H1 (cell line): ENCODE data around the gene XDH. TPM values are rescaled to one million over a fixed set of nuclear protein-coding genes. Genes with fewer than 3 reads are reported as not detected.

Source experiments
- polyA plus RNA-seq, 7 experiments: library from polyadenylated mRNA; depleted of rRNA in 3 of 7; stranded (reverse) in 5 of 7; unstranded in 2 of 7; fragments of >200 nt in 5 of 7; fragments of 200-250 nt in 2 of 7; gene quantifications; 1 replicate in 5 of 7; 2 replicates in 1 of 7; 4 replicates in 1 of 7; pipeline versions ENCODE4 v1.2.1 to v1.2.3, GENCODE V29; 2011 to 2013; ENCODE audit warnings: missing spikeins in 2 of 7, mixed read lengths in 2 of 7
- total RNA-seq: library from RNA; stranded (reverse); fragmentation: NEBNext Ultra II Directional; extraction: Animal tissue kit (Norgen Biotek cat#: 25700); gene quantifications from 2 replicates; pipeline ENCODE4 v1.2.1, GENCODE V29; 2021
- TF ChIP-seq, protein P1 (sequence below): fragments of 300-600 bp; sonication (generic); IDR thresholded peaks from 2 replicates; pipeline ENCODE4 v1.7.1; 2012; ENCODE audit warnings: low read length, moderate library complexity, mild to moderate bottlenecking, inconsistent platforms; ENCODE audit not compliant: insufficient replicate concordance

Gene XDH
- total and polyA plus RNA-seq, 2 of the 8 experiments (the other 6 are each of a cell fraction or from before 2014, with no cell fraction given): 0.68 to 1.2 TPM

DNA sequence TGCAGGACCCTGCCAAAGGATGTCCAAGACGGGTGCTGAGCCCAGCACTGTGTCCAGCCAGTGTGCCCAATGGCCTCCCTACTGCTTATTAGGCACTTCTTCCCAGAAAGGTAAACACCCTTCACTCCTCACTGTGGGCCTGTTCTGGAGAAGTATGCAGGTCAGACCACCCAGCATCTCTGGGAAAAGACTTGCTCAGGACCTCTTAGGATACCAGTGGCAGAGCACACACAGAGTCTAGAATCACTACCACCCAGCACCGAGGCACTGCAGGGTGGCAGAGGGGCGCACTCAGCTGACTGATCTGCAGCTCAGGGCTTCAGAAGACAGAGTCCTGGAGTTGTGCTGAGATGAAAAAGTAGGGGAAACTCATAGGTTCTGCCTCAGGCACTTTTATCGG is 25.8 kb downstream of the XDH start (continued):
- TF ChIP-seq, protein P1, sequence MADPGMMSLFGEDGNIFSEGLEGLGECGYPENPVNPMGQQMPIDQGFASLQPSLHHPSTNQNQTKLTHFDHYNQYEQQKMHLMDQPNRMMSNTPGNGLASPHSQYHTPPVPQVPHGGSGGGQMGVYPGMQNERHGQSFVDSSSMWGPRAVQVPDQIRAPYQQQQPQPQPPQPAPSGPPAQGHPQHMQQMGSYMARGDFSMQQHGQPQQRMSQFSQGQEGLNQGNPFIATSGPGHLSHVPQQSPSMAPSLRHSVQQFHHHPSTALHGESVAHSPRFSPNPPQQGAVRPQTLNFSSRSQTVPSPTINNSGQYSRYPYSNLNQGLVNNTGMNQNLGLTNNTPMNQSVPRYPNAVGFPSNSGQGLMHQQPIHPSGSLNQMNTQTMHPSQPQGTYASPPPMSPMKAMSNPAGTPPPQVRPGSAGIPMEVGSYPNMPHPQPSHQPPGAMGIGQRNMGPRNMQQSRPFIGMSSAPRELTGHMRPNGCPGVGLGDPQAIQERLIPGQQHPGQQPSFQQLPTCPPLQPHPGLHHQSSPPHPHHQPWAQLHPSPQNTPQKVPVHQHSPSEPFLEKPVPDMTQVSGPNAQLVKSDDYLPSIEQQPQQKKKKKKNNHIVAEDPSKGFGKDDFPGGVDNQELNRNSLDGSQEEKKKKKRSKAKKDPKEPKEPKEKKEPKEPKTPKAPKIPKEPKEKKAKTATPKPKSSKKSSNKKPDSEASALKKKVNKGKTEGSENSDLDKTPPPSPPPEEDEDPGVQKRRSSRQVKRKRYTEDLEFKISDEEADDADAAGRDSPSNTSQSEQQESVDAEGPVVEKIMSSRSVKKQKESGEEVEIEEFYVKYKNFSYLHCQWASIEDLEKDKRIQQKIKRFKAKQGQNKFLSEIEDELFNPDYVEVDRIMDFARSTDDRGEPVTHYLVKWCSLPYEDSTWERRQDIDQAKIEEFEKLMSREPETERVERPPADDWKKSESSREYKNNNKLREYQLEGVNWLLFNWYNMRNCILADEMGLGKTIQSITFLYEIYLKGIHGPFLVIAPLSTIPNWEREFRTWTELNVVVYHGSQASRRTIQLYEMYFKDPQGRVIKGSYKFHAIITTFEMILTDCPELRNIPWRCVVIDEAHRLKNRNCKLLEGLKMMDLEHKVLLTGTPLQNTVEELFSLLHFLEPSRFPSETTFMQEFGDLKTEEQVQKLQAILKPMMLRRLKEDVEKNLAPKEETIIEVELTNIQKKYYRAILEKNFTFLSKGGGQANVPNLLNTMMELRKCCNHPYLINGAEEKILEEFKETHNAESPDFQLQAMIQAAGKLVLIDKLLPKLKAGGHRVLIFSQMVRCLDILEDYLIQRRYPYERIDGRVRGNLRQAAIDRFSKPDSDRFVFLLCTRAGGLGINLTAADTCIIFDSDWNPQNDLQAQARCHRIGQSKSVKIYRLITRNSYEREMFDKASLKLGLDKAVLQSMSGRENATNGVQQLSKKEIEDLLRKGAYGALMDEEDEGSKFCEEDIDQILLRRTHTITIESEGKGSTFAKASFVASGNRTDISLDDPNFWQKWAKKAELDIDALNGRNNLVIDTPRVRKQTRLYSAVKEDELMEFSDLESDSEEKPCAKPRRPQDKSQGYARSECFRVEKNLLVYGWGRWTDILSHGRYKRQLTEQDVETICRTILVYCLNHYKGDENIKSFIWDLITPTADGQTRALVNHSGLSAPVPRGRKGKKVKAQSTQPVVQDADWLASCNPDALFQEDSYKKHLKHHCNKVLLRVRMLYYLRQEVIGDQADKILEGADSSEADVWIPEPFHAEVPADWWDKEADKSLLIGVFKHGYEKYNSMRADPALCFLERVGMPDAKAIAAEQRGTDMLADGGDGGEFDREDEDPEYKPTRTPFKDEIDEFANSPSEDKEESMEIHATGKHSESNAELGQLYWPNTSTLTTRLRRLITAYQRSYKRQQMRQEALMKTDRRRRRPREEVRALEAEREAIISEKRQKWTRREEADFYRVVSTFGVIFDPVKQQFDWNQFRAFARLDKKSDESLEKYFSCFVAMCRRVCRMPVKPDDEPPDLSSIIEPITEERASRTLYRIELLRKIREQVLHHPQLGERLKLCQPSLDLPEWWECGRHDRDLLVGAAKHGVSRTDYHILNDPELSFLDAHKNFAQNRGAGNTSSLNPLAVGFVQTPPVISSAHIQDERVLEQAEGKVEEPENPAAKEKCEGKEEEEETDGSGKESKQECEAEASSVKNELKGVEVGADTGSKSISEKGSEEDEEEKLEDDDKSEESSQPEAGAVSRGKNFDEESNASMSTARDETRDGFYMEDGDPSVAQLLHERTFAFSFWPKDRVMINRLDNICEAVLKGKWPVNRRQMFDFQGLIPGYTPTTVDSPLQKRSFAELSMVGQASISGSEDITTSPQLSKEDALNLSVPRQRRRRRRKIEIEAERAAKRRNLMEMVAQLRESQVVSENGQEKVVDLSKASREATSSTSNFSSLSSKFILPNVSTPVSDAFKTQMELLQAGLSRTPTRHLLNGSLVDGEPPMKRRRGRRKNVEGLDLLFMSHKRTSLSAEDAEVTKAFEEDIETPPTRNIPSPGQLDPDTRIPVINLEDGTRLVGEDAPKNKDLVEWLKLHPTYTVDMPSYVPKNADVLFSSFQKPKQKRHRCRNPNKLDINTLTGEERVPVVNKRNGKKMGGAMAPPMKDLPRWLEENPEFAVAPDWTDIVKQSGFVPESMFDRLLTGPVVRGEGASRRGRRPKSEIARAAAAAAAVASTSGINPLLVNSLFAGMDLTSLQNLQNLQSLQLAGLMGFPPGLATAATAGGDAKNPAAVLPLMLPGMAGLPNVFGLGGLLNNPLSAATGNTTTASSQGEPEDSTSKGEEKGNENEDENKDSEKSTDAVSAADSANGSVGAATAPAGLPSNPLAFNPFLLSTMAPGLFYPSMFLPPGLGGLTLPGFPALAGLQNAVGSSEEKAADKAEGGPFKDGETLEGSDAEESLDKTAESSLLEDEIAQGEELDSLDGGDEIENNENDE: no peak
- TF ChIP-seq, all 59 proteins: peak for 0
